Parathyroid adenoma (tissue), 2 donors: ENCODE data around the gene MRPL23.

Experiments
- H2AFZ ChIP-seq: fragments of 300-600 bp; sonication (generic); one replicate; pipeline ENCODE4 v1.7.0; 2017; ENCODE audit warnings: antibody characterized with exemption, mild to moderate bottlenecking
- H3K27ac ChIP-seq: fragments of 300-600 bp; sonication (generic); one replicate; pipeline ENCODE4 v1.7.0; 2017
- H3K27me3 ChIP-seq: fragments of 300-600 bp; sonication (generic); one replicate; pipeline ENCODE4 v1.7.0; 2017; ENCODE audit warnings: low read length; ENCODE audit not compliant: control insufficient read depth, insufficient read depth
- H3K36me3 ChIP-seq: fragments of 300-600 bp; sonication (generic); one replicate; pipeline ENCODE4 v1.7.0; 2017; ENCODE audit warnings: low read length; ENCODE audit not compliant: control insufficient read depth, insufficient read depth
- H3K4me1 ChIP-seq: fragments of 300-600 bp; sonication (generic); one replicate; pipeline ENCODE4 v1.7.0; 2017; ENCODE audit warnings: control low read depth
- H3K4me2 ChIP-seq: fragments of 300-600 bp; sonication (generic); one replicate; pipeline ENCODE4 v1.7.0; 2017; ENCODE audit warnings: low read length
- H3K4me3 ChIP-seq: fragments of 300-600 bp; sonication (generic); one replicate; pipeline ENCODE4 v1.7.0; 2017; ENCODE audit warnings: low read depth, low read length
- H3K79me2 ChIP-seq: fragments of 300-600 bp; sonication (generic); one replicate; pipeline ENCODE4 v1.7.0; 2017; ENCODE audit warnings: control low read depth
- H3K9ac ChIP-seq: fragments of 300-600 bp; sonication (generic); one replicate; pipeline ENCODE4 v1.7.0; 2017; ENCODE audit warnings: mild to moderate bottlenecking
- H3K9me3 ChIP-seq: fragments of 300-600 bp; sonication (generic); one replicate; pipeline ENCODE4 v1.7.0; 2017; ENCODE audit warnings: low read length; ENCODE audit not compliant: control insufficient read depth
- CTCF ChIP-seq: fragments of 300-600 bp; sonication (generic); IDR thresholded peaks from one replicate; pipeline ENCODE4 v1.7.0; 2017; ENCODE audit warnings: antibody characterized with exemption, mild to moderate bottlenecking
- donor health status: primary hyperparathyroidism.

Gene MRPL23

DNA sequence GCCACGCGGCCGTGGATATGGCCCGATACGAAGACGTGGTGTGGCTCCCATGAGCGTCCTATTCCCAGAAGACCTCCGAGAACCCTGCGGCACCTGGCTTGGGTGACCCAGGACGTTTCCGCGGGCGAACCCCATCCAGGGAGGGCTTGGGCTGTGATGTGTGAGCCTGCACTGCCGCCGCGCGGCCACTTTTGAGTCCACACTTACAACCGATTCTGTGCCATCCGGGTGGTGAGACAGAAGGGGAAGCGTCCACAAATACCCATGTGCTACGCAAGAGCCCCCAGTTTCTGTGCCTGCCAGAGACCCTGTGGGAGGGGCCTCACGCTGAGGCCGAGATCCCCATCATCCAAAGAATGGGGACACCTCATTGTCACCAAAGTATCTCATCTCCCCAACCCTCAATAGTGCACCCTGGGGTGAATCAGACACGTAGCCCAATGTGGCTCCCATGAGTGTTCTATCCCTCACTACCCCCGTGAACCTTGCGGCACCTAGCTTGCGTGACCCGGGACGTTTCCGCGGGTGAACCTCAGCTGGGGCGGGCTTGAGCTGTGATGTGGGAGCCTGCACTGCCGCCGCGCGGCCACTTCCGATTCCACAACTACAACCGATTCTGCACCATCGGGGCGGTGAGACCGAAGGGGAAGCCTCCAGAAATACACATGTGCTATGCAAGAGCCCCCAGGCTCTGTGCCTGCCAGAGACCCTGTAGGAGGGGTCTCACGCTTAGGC is 55.1 kb downstream of the MRPL23 start:
- Histone ChIP-seq H3K27ac (no peak overlapping the region), H3K9ac (no peak overlapping the region), H3K4me2 (no peak overlapping the region), H3K36me3 (no peaks in the 10 kb centered on the region), H3K27me3 (no peaks in the 10 kb centered on the region), H3K4me3 (no peak overlapping the region), H3K9me3 (no peaks in the 10 kb centered on the region), H2AFZ (no peak overlapping the region), H3K79me2 (no peaks in the 10 kb centered on the region), H3K4me1 (no peaks in the 10 kb centered on the region)
- TF ChIP-seq CTCF, result no peak

GRCh38 chr11:2002807-2003206 is 55.7 kb downstream of the MRPL23 start:
- Histone ChIP-seq H3K27me3 (no peaks in the 10 kb centered on the region), H3K36me3 (no peaks in the 10 kb centered on the region), H3K79me2 (no peaks in the 10 kb centered on the region), H3K4me3 (no peak overlapping the region), H3K27ac (no peak overlapping the region), H2AFZ (no peak overlapping the region), H3K9ac (no peak overlapping the region), H3K9me3 (no peaks in the 10 kb centered on the region), H3K4me1 (no peaks in the 10 kb centered on the region), H3K4me2 (no peak overlapping the region)
- no peak for TF ChIP-seq CTCF

DNA sequence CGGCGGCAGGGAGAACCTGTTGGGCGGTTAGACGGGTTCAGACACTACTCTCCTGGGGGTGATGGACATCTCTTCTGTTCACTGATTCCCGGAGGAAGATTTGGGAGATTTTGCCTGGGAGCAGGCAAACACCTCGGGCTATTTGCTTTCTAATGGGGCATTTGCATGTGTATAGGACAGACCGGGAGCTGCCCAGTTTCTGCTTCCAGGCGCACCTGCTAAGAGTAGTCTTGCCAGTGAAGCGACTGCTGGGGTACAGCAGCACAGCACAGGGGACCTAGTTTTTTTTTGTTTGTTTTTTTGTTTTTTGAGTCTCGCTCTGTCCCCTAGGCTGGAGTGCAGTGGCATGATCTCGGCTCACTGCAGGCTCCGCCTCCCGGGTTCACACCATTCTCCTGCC is 57.3 kb downstream of the MRPL23 start:
- Histone ChIP-seq H3K9ac (no peak overlapping the region), H2AFZ (no peak overlapping the region), H3K4me2 (no peak overlapping the region), H3K27ac (no peak overlapping the region), H3K36me3 (no peaks in the 10 kb centered on the region), H3K27me3 (no peaks in the 10 kb centered on the region), H3K9me3 (no peaks in the 10 kb centered on the region), H3K79me2 (no peaks in the 10 kb centered on the region), H3K4me1 (no peaks in the 10 kb centered on the region), H3K4me3 (no peak overlapping the region)
- no peak for TF ChIP-seq CTCF
